Myocyte (in vitro differentiated cells): Measurements from ENCODE around the gene AFM. TPM values are rescaled to one million over a fixed set of nuclear protein-coding genes. Genes with fewer than 3 reads are reported as not detected.
"Not testable (repeated sequence)": the region's sequence is repeated elsewhere in the genome, so short reads cannot be mapped to it uniquely, and the experiment has no call there.

Experiments
- DNase-seq: peaks from one replicate; pipeline ENCODE4 v3.0.0-alpha.2; 2012; ENCODE audit warnings: low read depth
- total RNA-seq: library from RNA; depleted of rRNA; stranded (reverse); fragments of >200 nt; gene quantifications from 2 replicates; pipeline ENCODE4 v1.2.3, GENCODE V29; 2014

The AFM gene
- total RNA-seq, 1 donor from 2014 or later: not detected

DNA sequence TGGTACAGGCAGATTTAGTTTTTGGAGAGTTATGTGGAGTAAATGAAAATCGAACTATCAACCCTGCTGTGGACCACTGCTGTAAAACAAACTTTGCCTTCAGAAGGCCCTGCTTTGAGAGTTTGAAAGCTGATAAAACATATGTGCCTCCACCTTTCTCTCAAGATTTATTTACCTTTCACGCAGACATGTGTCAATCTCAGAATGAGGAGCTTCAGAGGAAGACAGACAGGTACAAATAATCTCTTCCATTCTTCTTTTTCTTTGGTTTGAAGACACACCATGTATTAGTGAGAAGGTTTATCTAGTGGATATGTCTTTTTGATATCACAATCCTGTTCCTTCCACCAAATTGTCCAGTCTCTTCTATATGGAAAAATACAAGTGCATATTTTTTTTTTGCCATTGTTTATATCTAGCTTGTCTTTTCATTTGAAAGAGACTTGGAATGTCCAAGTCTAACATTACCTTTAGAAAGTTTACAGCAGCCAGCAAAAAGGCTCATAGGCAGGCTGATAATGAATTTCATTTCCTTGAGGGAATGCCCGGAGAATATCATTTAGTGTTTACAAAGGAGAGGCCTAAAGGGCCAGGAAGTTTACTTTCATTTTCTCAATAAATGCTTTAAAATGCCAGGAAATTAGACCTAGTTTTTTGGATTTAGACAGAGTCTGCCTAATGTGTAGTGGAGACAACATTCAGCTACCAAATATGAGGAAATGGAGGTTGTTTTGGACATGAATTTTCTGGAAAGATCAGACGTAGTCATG is 18.6 kb downstream of the AFM start:
- no peak for DNase-seq

DNA sequence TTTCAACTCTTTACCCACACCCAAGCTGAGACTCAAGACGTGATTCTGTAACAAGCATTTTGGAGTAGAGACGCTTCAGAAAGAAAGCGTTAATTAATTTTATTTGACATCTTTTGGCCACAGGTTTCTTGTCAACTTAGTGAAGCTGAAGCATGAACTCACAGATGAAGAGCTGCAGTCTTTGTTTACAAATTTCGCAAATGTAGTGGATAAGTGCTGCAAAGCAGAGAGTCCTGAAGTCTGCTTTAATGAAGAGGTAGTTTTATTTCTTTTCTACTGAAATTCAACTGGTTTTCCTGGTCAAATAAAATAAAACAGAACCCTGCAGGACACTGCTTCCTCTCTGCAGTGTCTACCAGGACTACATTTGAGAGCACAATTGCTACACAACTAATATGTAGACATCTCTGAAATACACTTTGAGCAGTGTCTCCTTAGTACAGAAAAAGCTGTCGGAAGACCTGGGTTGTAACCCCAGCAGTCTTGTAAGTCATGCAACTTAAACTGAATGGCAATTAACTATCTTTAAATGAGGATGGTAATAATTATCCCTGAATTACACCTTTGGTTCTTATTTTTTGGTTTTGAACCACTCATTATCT is 20.2 kb downstream of the AFM start:
- DNase-seq: no peak

DNA sequence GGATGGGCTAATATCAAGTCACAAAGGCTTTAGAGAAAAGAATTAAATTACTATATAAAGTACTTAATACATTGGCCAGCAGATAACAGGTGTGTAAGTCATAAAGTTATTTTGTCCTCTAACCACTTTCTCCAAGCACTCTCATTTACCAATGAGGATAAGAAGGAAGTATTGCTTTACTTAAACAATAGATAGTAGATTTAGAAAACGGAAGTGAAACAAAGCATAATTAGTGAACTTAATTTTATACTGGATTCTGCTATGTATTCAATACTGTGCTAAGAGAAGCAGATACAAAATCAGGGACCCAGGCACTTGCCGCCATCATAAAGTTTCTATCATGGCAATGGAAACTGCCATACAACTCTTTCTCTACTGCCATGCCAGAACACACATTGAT is 24.0 kb downstream of the AFM start:
- no peak for DNase-seq

DNA sequence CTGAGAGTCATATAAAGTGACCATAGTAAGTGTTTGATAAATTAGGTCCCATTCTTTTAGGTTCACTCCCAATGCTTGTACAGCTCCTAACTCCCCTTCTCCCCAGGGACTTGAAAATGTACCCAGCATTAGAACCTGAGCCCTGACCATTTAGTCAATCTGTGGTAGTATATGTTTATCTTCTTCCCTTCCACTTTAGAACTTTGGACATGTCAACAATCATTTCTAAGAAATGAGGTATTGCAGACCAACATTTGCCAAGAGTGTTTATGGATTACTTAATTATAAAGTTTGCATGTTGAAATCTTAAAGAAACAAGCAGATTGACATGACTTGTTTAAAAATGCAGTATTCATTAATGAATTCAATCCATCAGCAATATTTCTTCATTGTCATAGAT is 26.0 kb downstream of the AFM start:
- DNase-seq: no peak

DNA sequence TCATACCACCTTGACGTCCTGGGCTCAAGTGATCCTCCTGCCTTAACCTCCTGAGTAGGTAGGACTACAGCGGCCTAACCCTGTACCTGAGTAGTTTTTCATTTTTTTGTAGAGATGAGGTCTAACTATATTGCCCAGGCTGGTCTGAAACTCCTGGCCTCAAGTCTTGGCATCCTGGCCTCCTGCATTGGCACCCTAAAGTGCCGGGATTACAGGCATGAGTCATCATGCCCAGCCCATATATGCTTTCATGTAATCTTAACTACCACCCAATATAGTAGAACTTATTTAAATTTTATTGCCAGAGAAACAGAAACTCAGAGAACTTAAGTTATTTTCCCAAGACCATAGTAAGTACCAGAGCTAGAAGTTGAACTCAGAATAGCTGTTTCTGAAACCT is 27.1 kb downstream of the AFM start:
- DNase-seq: no peak

DNA sequence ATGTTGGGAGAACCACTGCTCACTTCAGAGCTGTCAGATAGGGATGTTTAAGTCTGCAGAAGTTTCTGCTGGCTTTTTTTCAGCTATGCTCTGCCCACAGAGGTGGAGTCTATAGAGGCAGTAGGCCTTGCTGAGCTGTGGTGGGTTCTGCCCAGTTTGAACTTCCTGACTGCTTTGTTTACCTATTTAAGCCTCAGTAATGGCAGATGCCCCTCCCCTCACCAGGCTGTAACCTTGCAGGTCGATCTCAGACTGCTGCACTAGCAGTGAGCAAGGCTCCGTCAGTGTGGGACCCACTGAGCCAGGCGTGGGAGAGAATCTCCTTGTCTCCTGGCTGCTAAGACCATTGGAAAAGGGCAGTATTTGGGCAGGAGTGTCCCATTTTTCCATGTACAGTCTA is 36.8 kb downstream of the AFM start:
- DNase-seq: no peak

DNA sequence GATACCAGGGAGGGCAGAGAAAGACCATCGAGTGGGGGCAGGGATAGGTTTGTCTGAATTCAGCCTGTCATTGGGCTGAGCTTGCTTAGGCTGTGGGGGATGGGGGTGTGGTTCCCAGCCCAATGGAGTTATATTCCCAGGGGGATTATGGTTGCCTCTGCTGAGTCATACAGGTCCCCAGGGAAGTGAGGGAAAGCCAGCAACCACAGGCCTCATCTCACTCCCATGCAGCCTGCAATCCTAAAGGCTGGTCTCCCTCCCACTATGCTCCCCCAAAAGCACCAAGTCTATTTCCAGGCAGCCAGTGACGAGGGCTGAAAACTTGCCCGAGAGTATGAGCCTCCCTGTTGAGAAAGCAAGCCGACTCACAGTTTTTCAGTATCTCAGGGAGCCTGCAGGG is 39.3 kb downstream of the AFM start:
- peak; percentile 72 for DNase-seq

DNA sequence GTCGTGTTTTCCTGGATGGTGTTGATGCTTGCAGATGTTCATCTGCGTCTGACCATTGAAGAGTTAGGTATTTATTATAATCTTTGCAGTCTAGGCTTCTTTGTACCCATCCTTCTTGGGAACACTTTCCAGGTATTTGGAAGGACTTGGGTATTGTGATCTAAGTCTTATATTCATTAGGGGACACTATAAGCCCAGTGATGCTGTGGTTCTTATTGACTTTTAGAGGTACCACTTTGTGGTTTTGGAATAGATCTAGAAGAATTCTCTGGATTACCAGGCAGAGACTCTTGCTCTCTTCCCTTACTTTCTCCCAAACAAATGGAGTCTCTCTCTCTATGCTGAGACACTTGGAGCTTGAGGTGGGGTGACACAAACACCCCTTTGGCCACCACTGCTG is 41.6 kb downstream of the AFM start:
- DNase-seq: no peak

DNA sequence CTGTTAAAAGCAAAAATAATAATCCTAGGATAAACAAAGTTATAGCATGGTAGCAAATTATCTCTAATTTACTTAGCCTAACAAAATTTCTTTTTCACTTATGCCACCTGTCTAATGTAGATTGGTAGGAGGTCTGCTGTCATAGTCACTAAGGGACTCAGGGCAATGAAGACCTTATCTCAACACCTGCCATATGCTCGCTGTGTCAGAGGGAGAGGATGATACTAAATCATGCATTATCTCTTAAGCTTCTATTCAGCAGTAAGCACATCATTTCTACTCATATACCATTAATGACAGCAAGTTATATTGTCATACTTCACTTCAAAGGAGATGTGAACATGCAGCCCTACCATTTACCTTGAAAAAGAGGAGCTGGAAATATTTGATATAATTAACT is 44.1 kb downstream of the AFM start:
- DNase-seq: no peak

DNA sequence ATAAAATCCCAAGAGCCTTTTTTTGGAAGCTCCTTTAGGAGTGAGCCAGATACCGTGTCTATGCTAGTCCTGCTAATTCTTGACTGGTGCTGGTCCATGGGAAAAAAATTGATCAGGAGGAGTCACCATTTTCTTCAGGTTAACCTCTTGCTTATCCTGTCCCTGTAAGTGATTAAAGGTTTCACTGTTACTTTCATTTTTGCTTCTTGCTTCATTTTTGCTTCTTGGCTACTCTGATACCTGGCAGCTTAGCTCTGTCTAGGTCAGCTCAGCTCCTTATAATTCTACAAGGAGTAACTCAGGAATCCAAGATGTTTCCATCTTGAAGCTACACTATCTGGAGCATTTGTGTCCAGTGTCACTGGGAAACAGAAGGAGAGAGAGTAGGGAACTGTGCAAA is 45.7 kb downstream of the AFM start:
- DNase-seq: no peak

DNA sequence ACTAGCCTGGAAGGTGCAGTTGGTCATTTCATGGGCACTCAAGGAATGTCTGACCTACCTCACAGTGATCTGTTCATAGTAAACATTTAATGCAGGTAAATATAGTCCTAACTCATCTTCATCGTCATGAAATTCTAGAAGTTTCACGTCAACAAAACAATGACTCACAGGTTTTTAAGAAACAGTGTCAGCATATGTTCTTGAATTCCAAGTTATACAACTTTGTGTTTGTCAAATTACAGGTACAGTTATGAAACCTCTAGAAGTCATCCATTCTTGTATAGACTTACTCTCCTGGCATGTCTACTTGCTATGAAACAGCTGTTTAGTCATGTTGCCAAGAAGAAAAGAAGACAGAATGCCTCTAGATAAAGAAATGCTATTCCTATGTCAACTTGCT is 46.6 kb downstream of the AFM start:
- DNase-seq: no peak

DNA sequence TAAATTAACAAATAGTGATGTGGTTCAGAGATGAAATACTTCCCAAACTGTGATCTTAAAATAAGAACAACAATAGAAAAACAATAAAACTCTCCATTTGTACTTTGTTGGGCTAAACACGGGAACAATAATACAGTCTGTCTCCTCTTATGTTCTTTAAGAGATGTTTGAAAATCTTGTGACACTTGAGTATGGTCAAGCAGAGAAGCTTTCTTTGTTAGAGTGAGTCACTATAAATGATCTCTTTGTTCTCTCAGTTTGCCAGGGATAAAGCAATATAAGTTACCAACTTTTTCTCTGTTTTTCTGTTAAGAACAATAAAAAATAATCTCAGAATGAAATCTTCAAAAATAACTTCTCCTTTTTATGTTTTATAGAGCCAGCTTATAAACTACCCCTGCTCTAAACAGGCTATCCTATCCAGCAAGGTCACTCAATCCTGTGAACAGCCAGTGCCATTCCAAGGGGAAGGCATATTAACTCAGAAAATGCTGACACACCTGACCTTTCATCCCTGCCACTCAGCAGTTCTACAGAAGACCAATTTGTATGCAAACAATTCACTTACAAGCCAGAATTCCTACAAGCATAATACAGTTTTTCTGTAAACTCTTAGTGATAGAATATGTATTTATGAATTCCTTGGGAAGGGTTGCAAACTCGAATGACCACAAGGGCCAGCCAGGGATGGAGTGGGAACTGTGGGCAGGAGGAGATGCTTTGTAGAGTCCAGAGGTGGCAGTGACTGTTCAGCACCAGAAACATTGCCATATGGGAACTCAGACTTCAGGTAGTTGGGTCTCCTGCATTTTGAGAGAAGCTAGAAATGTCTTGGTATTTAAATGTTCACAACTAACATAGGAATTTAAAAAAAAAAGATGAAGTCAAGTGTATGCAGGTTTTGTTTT is 52.2 kb downstream of the AFM start:
- no peak for DNase-seq

DNA sequence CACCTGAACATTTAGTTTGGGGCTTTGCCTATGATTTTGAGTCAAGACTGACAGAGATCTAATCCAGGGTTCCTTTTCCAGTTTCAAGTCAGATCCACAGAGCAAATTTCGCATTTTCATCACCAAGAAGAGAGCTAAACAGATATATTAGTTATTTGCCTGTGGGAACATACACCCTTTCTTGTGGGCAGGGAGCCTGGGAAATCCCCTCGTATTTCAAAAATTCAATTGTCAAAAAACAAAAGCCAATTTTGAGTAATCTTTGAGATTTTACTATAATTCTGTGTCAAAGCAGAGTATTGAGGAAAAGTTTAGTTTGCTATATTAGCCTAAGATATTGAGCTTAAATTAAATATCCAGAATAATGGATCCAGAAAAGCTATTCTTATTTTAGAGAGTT is 56.6 kb downstream of the AFM start:
- no peak for DNase-seq

DNA sequence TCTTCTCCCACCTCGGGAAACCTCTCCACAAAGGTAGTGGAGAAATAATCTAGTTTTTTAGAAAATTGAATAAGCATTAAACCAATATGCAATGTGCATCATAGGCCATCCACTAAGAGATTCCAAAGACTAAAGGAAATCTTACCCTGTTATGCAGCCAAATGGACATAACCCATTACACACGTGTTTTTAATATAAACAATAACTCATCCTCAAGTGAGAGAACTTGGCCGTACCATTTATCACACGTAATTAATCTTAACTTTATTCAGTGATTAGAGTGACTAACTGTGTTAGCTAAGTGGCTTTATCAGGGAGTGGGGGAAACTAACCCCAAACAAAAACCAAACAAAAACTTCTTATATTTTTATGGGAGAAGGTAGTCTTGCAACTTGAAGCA is 57.8 kb downstream of the AFM start:
- DNase-seq: no peak

DNA sequence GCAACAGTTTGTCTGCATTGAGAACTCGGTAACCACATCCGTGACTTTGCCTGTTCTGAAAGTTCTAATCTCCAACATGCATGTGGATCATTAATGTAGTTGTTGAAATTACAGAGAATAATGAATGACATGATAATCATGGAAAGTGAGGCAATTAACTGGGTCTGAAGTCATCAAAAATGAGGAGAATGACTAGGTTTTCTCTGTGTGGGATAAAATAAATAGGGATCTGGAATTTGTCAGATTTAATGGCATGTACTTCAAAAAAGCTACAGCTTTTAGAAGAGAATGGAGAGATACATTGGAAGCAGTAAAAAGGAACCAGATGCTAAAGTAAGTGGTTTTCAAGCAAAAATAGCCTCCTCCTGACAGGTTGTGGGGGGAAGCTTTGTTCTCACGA is 59.3 kb downstream of the AFM start:
- DNase-seq: no peak

DNA sequence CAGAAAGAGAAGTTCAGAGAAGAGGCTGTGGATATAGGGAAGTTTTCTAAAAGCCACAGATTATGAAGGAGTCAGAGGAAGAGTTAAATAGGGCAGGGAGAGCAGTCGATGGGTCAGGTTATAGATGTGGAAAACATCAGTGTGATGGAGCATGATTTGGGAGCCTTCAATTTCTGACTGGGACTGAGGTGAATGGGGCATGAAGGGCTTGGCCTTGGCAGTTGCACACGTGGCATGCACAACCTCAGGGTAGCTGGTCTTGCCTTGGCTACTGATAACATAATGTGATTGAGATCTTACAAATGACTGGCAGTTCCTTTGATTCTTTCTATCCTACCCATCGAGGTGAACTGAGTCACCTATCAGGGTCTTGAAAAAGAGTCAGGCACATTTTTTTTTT is 59.7 kb downstream of the AFM start:
- no peak for DNase-seq

DNA sequence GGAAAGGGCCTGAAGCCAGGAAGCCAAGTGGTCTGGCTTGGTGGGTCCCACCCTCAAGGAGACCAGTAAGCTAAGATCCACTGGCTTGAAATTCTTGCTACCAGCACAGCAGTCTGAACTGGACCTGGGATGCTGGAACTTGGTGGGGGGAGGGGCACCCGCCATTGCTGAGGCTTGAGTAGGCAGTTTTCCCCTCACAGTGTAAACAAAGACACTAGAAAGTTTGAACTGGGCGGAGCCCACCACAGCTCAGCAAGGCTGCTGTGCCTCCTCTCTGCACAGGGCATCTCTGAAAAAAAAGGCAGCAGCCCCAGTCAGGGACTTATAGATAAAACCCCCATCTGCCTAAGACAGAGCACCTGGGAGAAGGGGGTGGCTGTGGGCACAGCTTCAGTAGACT is 63.1 kb downstream of the AFM start:
- no peak for DNase-seq

DNA sequence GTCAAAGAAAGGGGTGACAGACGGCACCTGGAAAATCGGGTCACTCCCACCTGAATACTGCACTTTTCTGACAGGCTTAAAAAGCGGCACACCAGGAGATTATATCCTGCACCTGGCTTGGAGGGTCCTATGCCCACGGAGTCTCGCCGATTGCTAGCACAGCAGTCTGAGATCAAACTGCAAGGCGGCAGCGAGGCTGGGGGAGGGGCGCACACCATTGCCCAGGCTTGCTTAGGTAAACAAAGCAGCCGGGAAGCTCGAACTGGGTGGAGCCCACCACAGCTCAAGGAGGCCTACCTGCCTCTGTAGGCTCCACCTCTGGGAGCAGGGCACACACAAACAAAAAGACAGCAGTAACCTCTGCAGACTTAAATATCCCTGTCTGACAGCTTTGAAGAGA is 69.3 kb downstream of the AFM start:
- not testable (repeated sequence) for DNase-seq
